ENCODE measurements around the gene SRP9. TPM values are rescaled to one million over a fixed set of nuclear protein-coding genes. Genes with fewer than 3 reads are reported as not detected.
"Not testable (repeated sequence)": the region's sequence is repeated elsewhere in the genome, so short reads cannot be mapped to it uniquely, and the experiment has no call there.

SRP9 gene
- total and polyA plus RNA-seq, 3 donors from 2014 or later: 134 to 249 (median 159) TPM

DNA sequence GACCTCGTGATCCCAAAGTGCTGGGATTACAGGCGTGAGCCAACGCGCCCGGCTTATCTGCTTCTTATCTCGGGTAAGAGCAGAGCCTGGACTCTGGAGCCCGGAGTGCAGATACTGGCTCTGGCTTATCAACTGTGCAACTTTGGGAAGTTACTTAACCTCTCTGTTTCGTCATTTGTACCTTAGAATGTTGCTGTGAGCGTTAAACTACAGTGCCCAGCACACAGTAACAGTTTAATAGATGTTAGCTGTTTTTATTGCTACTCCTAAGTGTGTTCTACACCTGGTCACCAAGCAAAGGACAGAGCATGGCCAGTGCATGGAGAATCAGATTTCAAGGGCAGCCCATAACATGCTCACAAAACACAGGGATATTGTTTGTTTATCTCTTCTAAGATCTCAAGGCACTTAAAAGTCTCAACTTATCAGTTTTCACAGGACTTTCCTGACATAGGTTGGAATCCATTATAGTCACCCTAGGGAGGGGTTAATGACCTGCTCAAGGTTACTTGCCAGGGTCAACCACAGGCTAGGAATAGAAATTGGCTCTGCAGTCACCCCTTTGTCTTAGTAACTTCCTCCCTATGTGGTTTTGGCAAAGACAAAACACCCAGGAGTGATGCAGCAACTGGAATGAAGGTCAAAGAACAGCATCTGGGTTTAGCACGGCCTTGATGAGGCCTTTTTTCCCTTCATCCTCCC is 22.5 kb upstream of the SRP9 start:
- H3K4me3 ChIP-seq: no peak overlapping the region
- 35 to 57% methylated on average over 10 of the region's 10 CpGs for WGBS, 2 donors
- no peaks in the 10 kb centered on the region for H3K27me3 ChIP-seq
- no peaks in the 10 kb centered on the region for H3K9me3 ChIP-seq
- intact Hi-C loops (cut with DNase I; ENCODE audit: low total_unique reads): no loop called here
- DNase-seq: no peak
- no peaks in the 10 kb centered on the region for H3K36me3 ChIP-seq (ENCODE audit: low read depth, missing control alignments)
- TF ChIP-seq CTCF (IDR thresholded peaks at IDR 0.05) (no peak), POLR2A (IDR thresholded peaks at IDR 0.05) (no peak)
- H3K27ac ChIP-seq: peak overlapping the region in 1 of 2 donors; percentile 57
- H3K4me1 ChIP-seq: peaks cover 28% of the 10 kb centered on the region

GRCh38 chr1:225755671-225756319 is 21.8 kb upstream of the SRP9 start:
- DNase-seq: no peak
- Histone ChIP-seq H3K27me3 (no peaks in the 10 kb centered on the region), H3K9me3 (no peaks in the 10 kb centered on the region), H3K36me3 (ENCODE audit: low read depth, missing control alignments) (no peaks in the 10 kb centered on the region), H3K27ac (peak overlapping the region in 1 of 2 donors; percentile 57), H3K4me3 (no peak overlapping the region), H3K4me1 (peaks cover 24% of the 10 kb centered on the region)
- 37 to 44% methylated on average over 9 of the region's 9 CpGs for WGBS, 2 donors
- intact Hi-C loops (cut with DNase I; ENCODE audit: low total_unique reads): no loop called here
- TF ChIP-seq CTCF (IDR thresholded peaks at IDR 0.05): no peak
- no peak for TF ChIP-seq POLR2A (IDR thresholded peaks at IDR 0.05)

GRCh38 chr1:225757927-225758656 is 19.5 kb upstream of the SRP9 start:
- Histone ChIP-seq H3K9me3 (no peaks in the 10 kb centered on the region), H3K36me3 (ENCODE audit: low read depth, missing control alignments) (no peaks in the 10 kb centered on the region), H3K4me3 (no peak overlapping the region), H3K4me1 (peaks cover 23% of the 10 kb centered on the region), H3K27me3 (no peaks in the 10 kb centered on the region), H3K27ac (no peak overlapping the region)
- 80 to 81% methylated on average over 10 of the region's 10 CpGs for WGBS, 2 donors
- TF ChIP-seq CTCF (IDR thresholded peaks at IDR 0.05) (no peak), POLR2A (IDR thresholded peaks at IDR 0.05) (no peak)
- no peak for DNase-seq
- intact Hi-C loops (cut with DNase I; ENCODE audit: low total_unique reads): no loop called here

DNA sequence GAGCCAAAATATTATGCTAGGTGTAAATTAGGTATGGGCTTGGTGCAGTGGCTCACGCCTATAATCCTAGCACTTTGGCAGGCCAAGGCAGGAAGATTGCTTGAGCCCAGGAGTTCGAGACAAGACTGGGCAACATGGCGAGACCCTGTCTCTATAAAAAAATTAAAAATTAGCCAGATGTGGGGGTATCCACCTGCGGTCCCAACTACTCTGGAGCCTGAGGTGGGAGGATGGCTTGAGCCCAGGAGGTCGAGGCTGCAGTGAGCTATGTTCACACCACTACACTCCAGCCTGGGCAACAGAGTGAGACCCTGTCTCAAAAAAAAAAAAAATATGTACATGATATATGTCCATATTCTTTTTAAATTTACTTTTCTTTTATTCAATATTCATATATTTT is 17.7 kb upstream of the SRP9 start:
- H3K36me3 ChIP-seq (ENCODE audit: low read depth, missing control alignments); intact Hi-C loops (cut with DNase I; ENCODE audit: low total_unique reads); H3K27ac ChIP-seq; H3K9me3 ChIP-seq; DNase-seq; H3K4me3 ChIP-seq; H3K27me3 ChIP-seq: not testable (repeated sequence)
- H3K4me1 ChIP-seq: peaks cover 37% of the 10 kb centered on the region
- WGBS, 2 donors: 96 to 97% methylated on average over 5 of the region's 5 CpGs

GRCh38 chr1:225760531-225760930 is 17.1 kb upstream of the SRP9 start:
- Histone ChIP-seq H3K4me3 (no peak overlapping the region), H3K36me3 (ENCODE audit: low read depth, missing control alignments) (no peaks in the 10 kb centered on the region), H3K27ac (no peak overlapping the region), H3K27me3 (no peaks in the 10 kb centered on the region), H3K4me1 (peaks cover 31% of the 10 kb centered on the region), H3K9me3 (no peaks in the 10 kb centered on the region)
- no peak for DNase-seq
- 91 to 97% methylated on average over 6 of the region's 6 CpGs for WGBS, 2 donors
- TF ChIP-seq CTCF (IDR thresholded peaks at IDR 0.05) (no peak), POLR2A (IDR thresholded peaks at IDR 0.05) (no peak)
- intact Hi-C loops (cut with DNase I; ENCODE audit: low total_unique reads): no loop called here

GRCh38 chr1:225761395-225761794 is 16.2 kb upstream of the SRP9 start:
- H3K27me3 ChIP-seq; H3K9me3 ChIP-seq; intact Hi-C loops (cut with DNase I; ENCODE audit: low total_unique reads); H3K27ac ChIP-seq; H3K4me3 ChIP-seq; H3K36me3 ChIP-seq (ENCODE audit: low read depth, missing control alignments); DNase-seq: not testable (repeated sequence)
- 82 to 91% methylated on average over 6 of the region's 6 CpGs for WGBS, 2 donors
- H3K4me1 ChIP-seq: peaks cover 23% of the 10 kb centered on the region
